NCI-H1417 (cell line): ENCODE data around the gene PRKG1.
"Not testable (repeated sequence)": the region's sequence is repeated elsewhere in the genome, so short reads cannot be mapped to it uniquely, and the experiment has no call there.

Source experiments
- DNase-seq, 3 experiments: peaks; one replicate each; lab custom pipeline; 2025; lab: John Stamatoyannopoulos, UW

PRKG1 gene

DNA sequence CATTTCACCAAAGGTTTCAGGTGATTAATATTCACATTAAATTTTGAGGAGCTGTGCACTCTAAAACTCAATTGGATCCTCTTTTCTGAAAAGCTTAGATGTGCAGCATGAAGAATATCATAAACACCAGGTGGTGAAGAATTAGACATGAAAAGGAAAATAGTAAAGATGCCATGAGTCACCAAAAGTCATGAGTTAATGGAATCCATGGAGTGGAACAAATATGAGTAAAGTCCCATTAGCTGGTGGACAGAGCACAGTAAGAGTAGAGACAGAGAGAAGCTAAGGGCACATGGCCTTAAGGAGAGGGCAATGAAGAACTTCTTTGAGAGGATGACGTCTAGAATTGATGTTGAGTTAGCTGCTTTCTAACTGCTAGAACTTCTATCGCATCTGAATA lies 353.5 kb downstream of the PRKG1 start:
- no peak for DNase-seq

- DNase-seq = no peak
These were observed 356.2 kb downstream of the PRKG1 start for GRCh38 chr10:51430506-51430905.

DNA sequence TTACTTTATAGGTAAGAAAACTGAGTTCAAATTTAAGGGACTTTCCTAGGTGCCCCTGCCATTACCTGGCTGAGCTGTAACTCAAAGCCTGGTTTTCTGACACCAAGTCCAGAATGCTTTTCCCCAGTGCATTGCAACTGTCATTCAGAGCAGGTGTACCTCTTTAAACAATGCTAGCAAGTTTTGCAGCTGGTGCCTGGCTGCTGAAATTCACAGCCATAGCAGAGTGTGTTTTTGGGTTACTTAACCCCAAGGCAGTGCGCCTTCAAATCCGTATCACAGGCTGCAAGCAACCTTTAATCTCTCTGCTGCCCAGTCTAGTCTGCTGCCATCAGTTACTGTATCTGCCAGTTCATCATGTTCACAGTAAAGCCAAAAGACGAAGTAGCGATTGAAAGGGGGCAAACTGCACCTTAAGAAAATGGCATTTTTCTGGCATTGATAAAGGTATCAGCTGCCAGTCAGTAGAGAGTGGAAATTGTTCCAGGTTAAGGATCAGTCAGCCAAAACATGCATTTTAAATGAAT lies 359.7 kb downstream of the PRKG1 start:
- peak in 1 of 3 experiments; percentile 12 for DNase-seq

DNA sequence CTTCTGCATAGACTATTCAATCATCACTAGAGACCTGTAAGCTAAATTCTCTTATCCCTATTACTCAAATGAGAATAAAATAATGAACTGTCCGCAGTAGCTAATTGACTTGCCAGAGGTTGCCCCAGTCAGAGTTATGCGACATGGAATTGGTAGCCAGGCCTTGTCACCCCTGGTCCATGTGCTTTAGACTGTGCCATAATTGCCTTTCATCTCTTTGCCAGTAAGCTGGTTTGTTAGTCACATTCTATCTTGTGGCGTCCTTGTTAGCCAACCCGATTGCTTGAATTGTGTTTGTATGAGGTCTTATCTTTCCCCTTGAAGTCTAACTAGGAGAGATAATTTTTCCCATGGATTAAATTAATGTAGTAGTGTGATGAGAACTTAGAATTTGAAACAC lies 362.5 kb downstream of the PRKG1 start:
- no peak for DNase-seq

DNA sequence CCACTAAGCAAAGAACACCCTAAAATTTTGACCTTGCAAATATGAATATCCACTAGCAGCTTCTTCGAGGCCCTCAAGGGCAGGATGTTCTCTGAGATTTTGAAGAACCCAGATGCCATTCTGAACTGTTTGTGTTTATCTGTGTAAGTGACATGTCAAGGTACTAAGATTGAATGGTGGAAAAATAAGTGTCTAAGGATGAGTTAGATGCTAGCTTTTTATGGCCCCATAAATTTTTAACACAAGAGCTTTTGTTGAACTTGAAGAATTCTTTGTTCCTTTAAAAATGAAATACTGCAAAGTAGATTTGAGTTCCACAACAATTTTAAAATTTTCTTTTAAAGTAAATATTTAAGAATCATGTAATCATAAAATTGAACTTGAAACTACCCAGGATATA lies 365.4 kb downstream of the PRKG1 start:
- no peak for DNase-seq

- no peak for DNase-seq
These were observed 371.3 kb downstream of the PRKG1 start for GRCh38 chr10:51445588-51445987.

DNA sequence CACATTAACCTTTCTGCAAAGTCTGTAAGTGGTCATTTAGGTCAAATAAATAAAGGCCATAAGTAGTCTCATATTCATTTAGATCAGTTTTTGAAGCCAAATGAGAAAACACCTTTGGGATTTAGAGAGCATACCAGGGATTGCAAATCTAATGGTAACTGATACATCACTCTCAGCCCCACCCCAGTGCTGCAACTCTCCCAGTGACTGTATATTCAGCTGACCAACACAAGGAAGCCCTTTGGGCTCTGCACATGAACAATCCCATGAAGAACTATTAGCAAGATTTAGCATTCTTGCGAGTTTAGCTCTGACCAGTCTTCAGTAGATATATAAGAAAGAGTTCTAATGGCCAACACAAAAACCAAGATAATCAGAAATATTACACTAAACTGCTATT lies 372.8 kb downstream of the PRKG1 start:
- no peak for DNase-seq

DNA sequence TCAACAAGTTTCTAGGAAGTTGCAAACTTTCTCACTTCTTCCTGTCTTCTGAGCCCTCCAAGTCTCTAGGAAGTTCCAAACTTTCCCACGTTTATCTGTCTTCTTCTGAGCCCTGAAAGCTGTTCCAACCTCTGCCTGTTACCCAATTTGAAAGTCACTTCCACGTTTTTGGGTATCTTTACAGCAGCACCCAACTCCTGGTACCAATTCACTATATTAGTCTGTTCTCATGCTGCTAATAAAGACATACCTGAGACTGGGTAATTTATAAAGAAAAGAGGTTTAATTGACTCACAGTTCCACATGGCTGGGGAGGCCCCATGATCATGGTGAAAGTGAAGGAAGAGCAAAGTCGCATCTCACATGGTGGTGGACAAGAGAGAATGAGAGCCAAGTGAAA lies 381.5 kb downstream of the PRKG1 start:
- DNase-seq = not testable (repeated sequence)

GRCh38 chr10:51459476-51459875 lies 385.2 kb downstream of the PRKG1 start:
- no peak for DNase-seq

DNA sequence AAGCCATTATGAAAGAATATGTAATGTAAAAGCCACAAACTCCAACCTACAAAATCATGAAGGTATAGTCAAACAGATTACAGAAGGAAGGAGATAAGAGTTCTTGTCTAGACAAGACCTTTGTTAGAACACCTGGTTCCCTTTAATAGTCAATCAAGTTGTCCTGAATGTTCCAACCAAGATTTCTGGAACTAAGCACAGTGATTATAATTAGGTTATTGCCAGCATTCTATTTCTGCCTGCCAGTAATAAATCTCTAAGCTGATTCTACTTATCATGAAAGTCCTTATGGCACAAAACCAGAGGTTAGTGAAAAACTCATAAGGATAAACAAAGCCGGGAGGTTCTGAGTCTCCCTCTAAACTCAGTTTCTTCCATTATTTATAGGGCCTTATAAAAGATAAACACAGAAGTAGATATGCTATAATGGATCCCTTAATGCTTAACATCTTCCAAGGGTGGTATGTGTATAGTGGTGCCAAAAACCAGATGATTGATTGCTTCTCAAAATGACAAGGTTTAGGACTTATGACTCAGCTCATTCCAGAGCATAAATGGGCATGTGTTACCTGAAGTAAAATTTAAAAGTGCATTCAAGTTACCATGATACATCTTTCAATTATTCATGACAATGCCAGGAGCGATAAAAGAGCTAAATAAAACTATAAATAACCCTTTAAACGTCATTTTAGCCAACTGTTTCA lies 387.9 kb downstream of the PRKG1 start:
- no peak for DNase-seq

DNA sequence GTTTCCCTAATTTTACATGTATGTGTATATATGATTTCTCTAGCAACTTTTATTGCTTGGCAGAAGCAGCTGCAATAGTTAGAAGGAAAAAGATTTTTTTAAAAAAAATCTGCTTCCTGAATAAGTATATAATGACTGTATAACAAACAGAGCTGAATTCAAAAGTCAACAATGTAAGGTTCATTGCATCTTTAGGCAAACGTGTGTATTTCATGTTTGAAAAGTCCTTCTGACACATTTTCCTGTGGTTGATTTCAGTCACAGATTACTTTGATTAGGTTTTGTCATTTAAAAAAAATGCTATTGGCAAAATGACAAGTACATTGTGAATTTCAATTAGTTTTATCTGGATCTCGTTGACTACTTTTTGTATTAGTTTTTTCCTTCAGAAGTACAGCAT lies 394.1 kb downstream of the PRKG1 start:
- DNase-seq = peak in 1 of 3 experiments; percentile 21

DNA sequence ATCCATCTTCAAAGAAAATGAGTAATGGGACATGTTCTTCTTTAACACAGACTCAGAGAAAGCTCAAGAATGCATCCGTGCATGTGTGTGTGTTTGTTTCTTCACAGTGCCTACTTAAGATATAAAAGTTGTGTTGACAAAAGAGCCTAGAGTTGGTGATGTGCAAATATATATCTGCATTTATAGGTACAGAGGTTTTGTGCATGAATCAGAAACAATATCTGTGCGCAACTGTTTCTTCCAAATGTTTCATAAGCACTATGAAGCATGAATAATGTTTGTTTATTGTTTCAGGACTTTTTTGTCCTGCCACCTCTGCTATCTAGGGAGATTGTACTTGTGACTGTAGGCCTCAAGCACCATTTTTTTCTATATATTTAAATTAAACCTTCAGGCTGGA lies 395.4 kb downstream of the PRKG1 start:
- no peak for DNase-seq

GRCh38 chr10:51471271-51471670 lies 397.0 kb downstream of the PRKG1 start:
- no peak for DNase-seq

DNA sequence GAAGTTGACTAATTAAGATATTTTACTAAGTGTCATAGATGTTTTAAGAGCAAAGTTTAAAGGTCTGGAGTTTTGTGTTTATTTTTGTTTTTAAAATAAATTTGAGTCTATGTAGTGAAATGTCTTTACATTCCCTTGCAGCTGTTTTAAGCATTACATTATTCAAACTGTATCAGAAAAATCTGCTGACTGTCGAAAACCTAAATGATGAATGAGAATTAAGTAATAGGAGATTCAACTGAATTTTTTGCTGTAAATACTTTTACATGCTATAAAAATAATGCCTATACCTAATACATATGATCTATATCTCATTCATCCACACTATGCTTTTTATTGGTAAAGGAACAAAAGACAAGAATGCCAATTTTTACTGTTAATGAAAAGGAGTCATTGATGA lies 397.9 kb downstream of the PRKG1 start:
- DNase-seq = no peak

GRCh38 chr10:51479711-51480110 lies 405.4 kb downstream of the PRKG1 start:
- DNase-seq = no peak

GRCh38 chr10:51485668-51486067 lies 411.4 kb downstream of the PRKG1 start:
- DNase-seq = no peak

GRCh38 chr10:51487576-51487975 lies 413.3 kb downstream of the PRKG1 start:
- DNase-seq = no peak

GRCh38 chr10:51488766-51489408 lies 414.6 kb downstream of the PRKG1 start:
- DNase-seq = no peak

- no peak for DNase-seq
These were observed 424.1 kb downstream of the PRKG1 start for GRCh38 chr10:51498424-51498823.

DNA sequence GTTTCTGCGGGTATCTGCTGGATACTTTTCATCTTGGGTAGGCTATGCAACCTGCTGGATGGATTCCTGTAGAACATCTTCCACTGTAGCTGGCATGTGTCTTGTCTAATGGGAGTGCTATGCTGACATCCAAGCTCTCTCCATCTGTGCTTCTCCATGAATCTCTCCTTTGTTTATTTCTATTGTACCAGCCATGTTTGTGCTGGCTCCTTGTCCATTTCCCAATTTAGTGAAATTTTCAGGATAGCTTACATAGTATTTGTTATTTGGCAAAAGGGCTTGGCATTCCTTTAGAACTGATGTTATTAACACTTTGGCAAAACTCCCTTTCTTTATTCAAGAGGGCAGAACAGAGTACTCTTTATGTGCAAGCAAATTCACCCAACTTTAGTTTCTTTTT lies 427.1 kb downstream of the PRKG1 start:
- DNase-seq = no peak

GRCh38 chr10:51502124-51502523 lies 427.8 kb downstream of the PRKG1 start:
- no peak for DNase-seq

DNA sequence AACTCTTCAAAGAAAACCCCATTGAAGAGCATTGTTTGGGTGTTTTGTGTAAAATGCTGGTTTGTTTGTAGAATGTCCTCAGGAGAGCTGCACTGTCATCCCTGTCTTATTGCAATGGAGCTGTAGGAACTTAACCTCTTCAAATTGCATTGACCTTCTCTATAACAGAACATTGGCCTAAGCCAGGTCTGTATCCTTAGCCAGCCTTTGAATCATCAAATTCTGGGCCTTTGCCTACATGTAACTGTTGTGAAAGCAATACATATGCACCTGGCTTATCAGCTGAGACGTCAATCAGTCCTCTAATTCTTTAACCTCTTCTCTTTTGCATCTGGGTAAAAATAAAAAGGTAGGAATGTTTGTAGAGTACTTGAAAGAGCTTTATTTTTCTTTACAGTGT lies 429.1 kb downstream of the PRKG1 start:
- no peak for DNase-seq

DNA sequence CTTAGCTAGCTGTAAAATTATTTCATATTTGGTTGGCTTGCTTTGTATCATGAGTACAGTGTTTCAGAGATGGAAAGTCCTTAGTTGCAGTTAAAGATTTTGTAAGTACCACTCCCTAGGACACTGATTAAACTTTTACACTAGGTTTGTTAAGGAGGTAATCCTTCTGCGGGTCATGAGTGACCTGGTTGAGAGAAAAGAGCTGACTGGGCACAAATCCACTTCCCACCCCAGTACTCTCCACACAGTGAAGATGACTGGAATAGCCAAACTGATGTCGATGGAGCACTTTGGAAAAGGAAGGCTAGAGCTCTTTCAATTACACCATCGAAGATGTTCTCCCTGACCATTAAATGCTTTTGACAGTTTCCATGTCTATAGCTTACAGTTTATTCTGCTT lies 433.2 kb downstream of the PRKG1 start:
- DNase-seq = no peak

GRCh38 chr10:51508156-51508555 lies 433.9 kb downstream of the PRKG1 start:
- DNase-seq = no peak
